Activated CD4-positive, alpha-beta memory T cell treated with anti-CD3 and anti-CD28 coated beads for 36 hours (primary cell): ENCODE results near the gene CFTR. TPM values are rescaled to one million over a fixed set of nuclear protein-coding genes. Genes with fewer than 3 reads are reported as not detected.

Experiments used
- CTCF ChIA-PET: fragments of 350-600 bp; sonication (Branson Sonifier 250); formaldehyde crosslinking; loops from one replicate; lab custom pipeline; 2021; ENCODE audit warnings: antibody characterized with exemption, inconsistent platforms; lab: Charles Lee
- POLR2A ChIA-PET: fragments of 350-600 bp; sonication (Branson Sonifier 250); formaldehyde crosslinking; loops from one replicate; lab custom pipeline; 2021; ENCODE audit warnings: antibody characterized with exemption; lab: Charles Lee
- DNase-seq: peaks from one replicate; pipeline ENCODE4 v3.0.0-alpha.2; 2020
- H3K27ac Mint-ChIP-seq: one replicate; pipeline ENCODE4 v1.8.0; 2021; ENCODE audit warnings: mixed read lengths
- H3K27me3 Mint-ChIP-seq: one replicate; pipeline ENCODE4 v1.8.0; 2021; ENCODE audit warnings: mixed read lengths
- H3K36me3 Mint-ChIP-seq: one replicate; pipeline ENCODE4 v1.8.0; 2021; ENCODE audit warnings: mixed read lengths
- H3K4me1 Mint-ChIP-seq: one replicate; pipeline ENCODE4 v1.8.0; 2021; ENCODE audit warnings: low read depth, mixed read lengths
- H3K4me3 Mint-ChIP-seq: one replicate; pipeline ENCODE4 v1.8.0; 2021; ENCODE audit warnings: mild to moderate bottlenecking, mixed read lengths
- H3K9me3 Mint-ChIP-seq: one replicate; pipeline ENCODE4 v1.8.0; 2021; ENCODE audit warnings: mixed read lengths
- intact Hi-C: fragments of 100-400 bp; cut with micrococcal nuclease; formaldehyde crosslinking; loops from one replicate; pipeline ENCODE4 v1.15.1; 2023
- total RNA-seq, 2 experiments: library from RNA; stranded (reverse); gene quantifications; one replicate each; pipeline ENCODE4 v1.2.3, GENCODE V29; 2021

CFTR gene
- total RNA-seq, 2 experiments from 2014 or later, result not detected

DNA sequence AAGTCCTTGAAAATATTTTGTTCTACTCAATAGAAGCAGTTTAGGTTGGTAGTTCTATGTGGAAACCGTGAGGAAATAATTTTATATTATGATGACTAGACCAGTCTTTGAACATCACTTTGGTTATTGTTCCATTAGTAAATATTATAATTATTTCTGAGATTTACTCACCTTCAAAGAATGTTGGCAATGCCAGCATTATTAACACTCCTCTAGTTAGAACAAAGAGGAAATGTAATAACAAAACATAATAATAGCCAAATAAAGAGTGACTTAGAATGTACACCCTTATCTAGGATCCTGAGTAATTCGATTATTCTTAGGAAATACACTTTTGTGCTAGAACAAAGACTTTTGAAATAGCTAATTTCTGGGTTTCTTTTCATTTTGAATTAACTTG is 121.1 kb downstream of the CFTR start:
- Mint-ChIP-seq H3K4me1 (no peaks in the 10 kb centered on the region), H3K27me3 (no peaks in the 10 kb centered on the region), H3K36me3 (no peaks in the 10 kb centered on the region), H3K9me3 (peaks cover 3% of the 10 kb centered on the region), H3K4me3 (no peak overlapping the region), H3K27ac (no peak overlapping the region)
- intact Hi-C loops, result no loop called here
- ChIA-PET CTCF (no interaction called here), POLR2A (no interaction called here)
- no peak for DNase-seq

DNA sequence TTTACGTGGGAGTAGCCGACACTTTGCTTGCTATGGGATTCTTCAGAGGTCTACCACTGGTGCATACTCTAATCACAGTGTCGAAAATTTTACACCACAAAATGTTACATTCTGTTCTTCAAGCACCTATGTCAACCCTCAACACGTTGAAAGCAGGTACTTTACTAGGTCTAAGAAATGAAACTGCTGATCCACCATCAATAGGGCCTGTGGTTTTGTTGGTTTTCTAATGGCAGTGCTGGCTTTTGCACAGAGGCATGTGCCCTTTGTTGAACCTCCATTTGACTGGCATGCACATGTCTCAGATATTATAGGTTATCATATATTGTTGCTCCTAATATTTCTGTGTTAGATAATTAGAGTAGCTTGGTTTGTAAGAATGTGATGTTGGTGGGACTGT is 123.8 kb downstream of the CFTR start:
- CTCF ChIA-PET, result no interaction called here
- DNase-seq, result no peak
- Mint-ChIP-seq H3K9me3 (no peaks in the 10 kb centered on the region), H3K4me1 (no peaks in the 10 kb centered on the region), H3K27ac (no peak overlapping the region), H3K4me3 (no peak overlapping the region), H3K27me3 (no peaks in the 10 kb centered on the region), H3K36me3 (no peaks in the 10 kb centered on the region)
- POLR2A ChIA-PET, result no interaction called here
- intact Hi-C loops, result no loop called here

DNA sequence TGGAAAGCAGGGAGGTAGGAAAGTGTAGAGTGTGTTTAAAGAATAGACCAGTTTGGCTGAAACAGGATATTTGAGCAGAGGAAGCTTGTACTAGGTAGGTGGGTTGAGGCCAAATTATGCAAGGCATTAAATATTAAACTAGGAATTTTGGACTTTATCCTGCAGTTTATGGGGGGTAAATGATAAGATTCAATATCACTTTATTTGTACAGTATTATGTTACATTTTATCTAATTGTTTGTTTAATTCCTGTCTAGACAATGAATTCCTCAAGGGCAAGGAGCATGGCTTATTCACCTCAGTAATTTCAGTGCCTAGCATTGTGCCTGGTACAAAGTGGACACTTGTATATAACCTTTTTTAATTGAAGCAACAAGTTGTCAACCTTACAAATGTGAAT is 125.9 kb downstream of the CFTR start:
- Mint-ChIP-seq H3K36me3 (no peaks in the 10 kb centered on the region), H3K4me1 (no peaks in the 10 kb centered on the region), H3K9me3 (no peaks in the 10 kb centered on the region), H3K27me3 (no peaks in the 10 kb centered on the region), H3K4me3 (no peak overlapping the region), H3K27ac (no peak overlapping the region)
- no peak for DNase-seq
- ChIA-PET POLR2A (no interaction called here), CTCF (no interaction called here)
- intact Hi-C loops, result no loop called here

DNA sequence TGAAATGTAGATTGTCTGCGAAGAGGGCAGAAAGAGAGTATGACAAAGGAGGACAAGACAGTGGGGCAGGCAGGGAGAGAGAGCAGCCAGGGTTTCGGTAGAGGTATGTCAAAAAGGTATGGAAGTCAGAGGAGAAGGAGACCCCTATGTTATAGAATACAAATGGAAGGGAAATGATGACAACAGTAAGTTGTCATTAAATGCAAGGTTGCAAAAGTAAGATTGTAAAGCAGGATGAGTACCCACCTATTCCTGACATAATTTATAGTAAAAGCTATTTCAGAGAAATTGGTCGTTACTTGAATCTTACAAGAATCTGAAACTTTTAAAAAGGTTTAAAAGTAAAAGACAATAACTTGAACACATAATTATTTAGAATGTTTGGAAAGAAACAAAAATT is 126.3 kb downstream of the CFTR start:
- Mint-ChIP-seq H3K27me3 (no peaks in the 10 kb centered on the region), H3K9me3 (no peaks in the 10 kb centered on the region), H3K4me1 (no peaks in the 10 kb centered on the region), H3K27ac (no peak overlapping the region), H3K4me3 (no peak overlapping the region), H3K36me3 (no peaks in the 10 kb centered on the region)
- CTCF ChIA-PET, result no interaction called here
- DNase-seq, result no peak
- intact Hi-C loops, result no loop called here
- POLR2A ChIA-PET, result no interaction called here

DNA sequence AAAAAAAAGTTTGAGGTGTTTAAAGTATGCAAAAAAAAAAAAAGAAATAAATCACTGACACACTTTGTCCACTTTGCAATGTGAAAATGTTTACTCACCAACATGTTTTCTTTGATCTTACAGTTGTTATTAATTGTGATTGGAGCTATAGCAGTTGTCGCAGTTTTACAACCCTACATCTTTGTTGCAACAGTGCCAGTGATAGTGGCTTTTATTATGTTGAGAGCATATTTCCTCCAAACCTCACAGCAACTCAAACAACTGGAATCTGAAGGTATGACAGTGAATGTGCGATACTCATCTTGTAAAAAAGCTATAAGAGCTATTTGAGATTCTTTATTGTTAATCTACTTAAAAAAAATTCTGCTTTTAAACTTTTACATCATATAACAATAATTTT is 130.6 kb downstream of the CFTR start:
- Mint-ChIP-seq H3K9me3 (no peaks in the 10 kb centered on the region), H3K36me3 (no peaks in the 10 kb centered on the region), H3K27me3 (no peaks in the 10 kb centered on the region), H3K27ac (no peak overlapping the region), H3K4me3 (no peak overlapping the region), H3K4me1 (no peaks in the 10 kb centered on the region)
- intact Hi-C loops, result no loop called here
- no peak for DNase-seq
- ChIA-PET CTCF (interaction anchor here (0.5 kb wide), 1 partner anchor 319 kb away, joined by 3 read pairs; no protein-coding TSS in a partner anchor), POLR2A (interaction anchor here (0.6 kb wide), 1 partner anchor 486 kb away, joined by 7 read pairs; no protein-coding TSS in a partner anchor)

DNA sequence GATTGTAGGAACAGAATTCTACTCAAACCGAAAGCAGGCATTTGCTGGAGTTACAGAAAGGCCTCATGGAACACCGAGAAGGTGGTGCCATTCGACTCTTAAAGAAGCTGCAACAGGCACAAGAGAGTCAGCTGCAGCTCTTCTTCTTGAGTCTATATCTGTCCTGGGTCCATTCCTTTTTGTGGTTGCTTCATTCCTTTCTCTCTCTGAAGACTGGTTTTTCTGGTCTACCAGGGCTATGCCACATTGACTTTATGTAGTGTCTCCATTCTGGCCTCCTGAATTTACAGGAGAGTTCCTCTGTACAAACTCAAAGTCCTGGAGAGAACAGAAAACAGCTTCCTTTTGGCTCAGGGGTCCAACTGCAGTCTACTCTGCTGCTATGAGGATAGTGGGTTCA is 132.8 kb downstream of the CFTR start:
- Mint-ChIP-seq H3K36me3 (no peaks in the 10 kb centered on the region), H3K27ac (no peak overlapping the region), H3K9me3 (no peaks in the 10 kb centered on the region), H3K4me1 (no peaks in the 10 kb centered on the region), H3K27me3 (no peaks in the 10 kb centered on the region), H3K4me3 (no peak overlapping the region)
- POLR2A ChIA-PET, result no interaction called here
- no peak for DNase-seq
- intact Hi-C loops, result no loop called here
- CTCF ChIA-PET, result no interaction called here

DNA sequence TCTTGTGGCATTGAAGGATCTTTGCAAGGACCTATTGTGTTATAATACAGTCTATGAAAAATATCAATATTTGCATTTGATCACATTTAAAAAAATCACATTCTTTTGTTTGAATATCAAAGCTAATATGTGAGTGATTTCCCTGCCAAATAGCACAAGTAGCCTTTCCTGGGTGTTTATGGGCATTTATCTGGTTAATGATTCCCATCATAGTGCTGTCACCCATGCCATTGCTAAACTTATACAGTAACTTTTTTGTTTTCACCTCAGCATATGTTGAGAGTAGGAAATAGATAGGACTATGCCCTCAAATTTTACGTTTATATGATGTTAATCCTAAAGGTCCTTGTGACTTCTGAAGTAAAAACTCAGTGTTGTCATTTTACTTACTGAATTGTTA is 136.9 kb downstream of the CFTR start:
- no peaks in the 10 kb centered on the region for H3K4me1 Mint-ChIP-seq
- DNase-seq, result no peak
- H3K9me3 Mint-ChIP-seq, result no peaks in the 10 kb centered on the region
- H3K36me3 Mint-ChIP-seq, result no peaks in the 10 kb centered on the region
- CTCF ChIA-PET, result no interaction called here
- no peaks in the 10 kb centered on the region for H3K27me3 Mint-ChIP-seq
- no peak overlapping the region for H3K27ac Mint-ChIP-seq
- no peak overlapping the region for H3K4me3 Mint-ChIP-seq
- POLR2A ChIA-PET, result no interaction called here
- intact Hi-C loops, result no loop called here

DNA sequence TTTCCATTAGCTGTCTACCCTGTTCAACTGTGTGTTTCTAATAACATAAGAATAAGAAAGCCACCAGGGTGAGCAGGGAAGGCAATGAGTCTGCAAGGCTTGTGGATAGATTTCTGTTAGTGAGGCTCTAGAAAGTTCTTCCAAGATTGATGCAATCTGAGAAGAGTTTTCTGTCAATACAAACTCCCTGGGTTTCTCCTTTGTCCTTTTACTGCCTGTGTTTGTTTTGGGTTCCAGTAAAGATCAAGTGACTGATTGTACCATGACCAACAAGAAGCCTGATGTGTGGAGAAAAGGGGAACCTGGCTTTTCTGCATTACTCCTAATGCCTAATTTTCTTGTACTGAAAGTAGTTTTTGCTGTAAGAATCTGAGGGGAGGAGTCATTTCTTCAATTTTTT is 139.9 kb downstream of the CFTR start:
- Mint-ChIP-seq H3K4me1 (no peaks in the 10 kb centered on the region), H3K27ac (no peak overlapping the region), H3K4me3 (no peak overlapping the region), H3K9me3 (no peaks in the 10 kb centered on the region), H3K27me3 (no peaks in the 10 kb centered on the region), H3K36me3 (no peaks in the 10 kb centered on the region)
- DNase-seq, result no peak
- POLR2A ChIA-PET, result no interaction called here
- CTCF ChIA-PET, result no interaction called here
- intact Hi-C loops, result no loop called here

DNA sequence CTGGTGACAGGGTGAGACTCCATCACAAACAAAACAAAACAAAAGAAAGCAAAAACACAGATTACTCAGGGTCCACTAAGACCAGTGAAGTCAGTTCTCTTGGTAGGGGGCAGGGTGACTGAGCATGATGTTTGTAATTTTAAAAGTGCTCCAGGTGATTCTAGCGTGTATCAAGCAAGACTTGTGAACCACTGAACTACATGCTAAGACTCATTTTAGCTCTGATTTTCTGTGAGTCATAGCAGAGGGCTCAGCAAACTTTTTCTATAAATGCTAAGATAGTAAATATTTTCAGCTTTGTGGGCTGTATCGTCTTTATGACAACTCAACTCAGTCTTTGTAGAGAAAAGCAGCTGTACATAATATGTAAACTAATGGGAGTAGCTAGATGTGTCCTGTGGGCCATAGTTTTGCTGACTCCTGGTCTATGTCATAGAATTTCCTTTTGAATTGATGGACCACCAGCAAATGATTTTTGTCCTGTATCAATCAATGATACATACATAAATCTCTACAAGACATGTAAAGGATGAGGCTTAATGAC is 141.3 kb downstream of the CFTR start:
- POLR2A ChIA-PET, result no interaction called here
- CTCF ChIA-PET, result no interaction called here
- H3K27me3 Mint-ChIP-seq, result no peaks in the 10 kb centered on the region

DNA sequence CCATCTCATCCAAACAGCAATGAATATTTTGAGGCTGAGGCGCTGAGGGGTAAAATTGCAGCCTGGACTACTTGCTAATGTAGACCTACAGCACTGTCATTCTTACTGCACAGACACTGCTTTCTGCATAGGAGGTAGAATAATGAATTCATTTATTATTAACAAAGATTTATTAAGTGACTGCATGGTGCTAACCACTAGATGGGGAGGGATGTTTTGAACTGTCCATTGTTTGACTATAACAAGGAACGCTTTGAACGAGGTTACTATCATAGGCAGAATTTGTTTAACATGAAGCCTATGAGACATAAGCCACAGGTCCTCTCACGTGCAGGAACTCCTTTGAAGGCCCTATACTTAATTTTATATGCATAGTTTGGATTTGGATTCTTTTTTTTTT is 143.8 kb downstream of the CFTR start:
- no peak for DNase-seq
- ChIA-PET POLR2A (no interaction called here), CTCF (no interaction called here)
- H3K4me3 Mint-ChIP-seq, result no peak overlapping the region
- H3K9me3 Mint-ChIP-seq, result no peaks in the 10 kb centered on the region
- intact Hi-C loops, result no loop called here
- H3K4me1 Mint-ChIP-seq, result no peaks in the 10 kb centered on the region
- H3K36me3 Mint-ChIP-seq, result no peaks in the 10 kb centered on the region
- no peak overlapping the region for H3K27ac Mint-ChIP-seq
- H3K27me3 Mint-ChIP-seq, result no peaks in the 10 kb centered on the region

More for the DNA sequence above, 141.3 kb downstream of the CFTR start:
- H3K36me3 Mint-ChIP-seq, result no peaks in the 10 kb centered on the region
- H3K4me3 Mint-ChIP-seq, result no peak overlapping the region
- intact Hi-C loops, result no loop called here
- no peaks in the 10 kb centered on the region for H3K9me3 Mint-ChIP-seq
- no peaks in the 10 kb centered on the region for H3K4me1 Mint-ChIP-seq
- DNase-seq, result no peak
- H3K27ac Mint-ChIP-seq, result no peak overlapping the region

DNA sequence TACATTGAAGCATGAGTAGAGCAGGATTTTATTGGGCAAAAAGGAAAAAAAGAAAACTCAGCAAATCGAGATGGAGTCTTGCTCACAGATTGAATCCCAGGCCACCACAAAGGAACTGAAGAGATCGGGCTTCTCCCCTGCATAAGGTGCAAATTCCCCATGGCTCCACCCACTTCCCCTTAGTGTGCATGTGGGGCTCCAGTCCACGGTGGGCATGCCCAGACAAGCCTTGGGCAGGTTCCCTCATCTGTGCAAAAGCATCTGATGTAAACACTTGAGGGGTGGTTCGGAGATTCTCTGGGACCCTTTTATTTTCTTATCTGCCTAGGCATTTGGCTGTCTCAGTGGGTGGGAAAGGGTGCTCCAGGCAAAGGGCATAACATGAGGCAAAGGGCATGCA is 150.7 kb downstream of the CFTR start:
- intact Hi-C loops, result no loop called here
- H3K4me3 Mint-ChIP-seq, result no peak overlapping the region
- no peaks in the 10 kb centered on the region for H3K36me3 Mint-ChIP-seq
- POLR2A ChIA-PET, result no interaction called here
- H3K4me1 Mint-ChIP-seq, result no peaks in the 10 kb centered on the region
- no peaks in the 10 kb centered on the region for H3K27me3 Mint-ChIP-seq
- no peak for DNase-seq
- no peak overlapping the region for H3K27ac Mint-ChIP-seq
- CTCF ChIA-PET, result no interaction called here
- H3K9me3 Mint-ChIP-seq, result peaks cover 2% of the 10 kb centered on the region

DNA sequence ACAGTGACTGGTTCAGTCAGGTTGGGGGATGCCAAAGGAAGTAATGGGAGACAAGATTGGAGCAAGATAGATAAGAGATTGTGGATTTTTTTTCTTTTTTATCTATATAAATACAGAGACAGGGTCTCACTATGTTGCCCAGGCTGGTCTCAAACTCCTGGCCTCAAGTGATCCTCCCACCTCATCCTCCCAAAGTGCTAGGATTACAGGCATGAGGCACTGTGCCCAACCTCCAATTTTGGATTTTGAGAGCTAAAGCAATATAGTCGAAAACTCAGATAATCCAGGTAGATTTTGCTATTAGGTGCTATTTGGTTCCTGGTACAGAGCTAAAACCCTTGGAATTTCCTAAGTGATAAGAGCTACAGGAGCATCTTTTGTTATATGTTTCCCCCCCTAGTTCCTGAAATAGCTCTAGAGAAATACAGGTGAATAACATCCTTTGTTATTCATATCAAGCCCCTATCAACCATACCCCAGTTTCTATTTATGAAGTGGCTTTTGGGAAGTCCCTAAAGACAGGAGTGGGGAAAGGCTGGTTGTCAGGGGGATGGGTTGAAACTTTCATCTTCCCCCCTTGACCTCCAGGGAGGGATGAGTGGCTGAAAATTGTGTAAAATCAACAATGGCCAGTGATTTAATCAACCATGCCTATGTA is 151.2 kb downstream of the CFTR start:
- no peak overlapping the region for H3K27ac Mint-ChIP-seq
- CTCF ChIA-PET, result no interaction called here
- H3K4me1 Mint-ChIP-seq, result no peaks in the 10 kb centered on the region
- no peaks in the 10 kb centered on the region for H3K27me3 Mint-ChIP-seq
- POLR2A ChIA-PET, result no interaction called here
- peaks cover 2% of the 10 kb centered on the region for H3K9me3 Mint-ChIP-seq
- no peaks in the 10 kb centered on the region for H3K36me3 Mint-ChIP-seq
- no peak for DNase-seq
- H3K4me3 Mint-ChIP-seq, result no peak overlapping the region
- intact Hi-C loops, result no loop called here

DNA sequence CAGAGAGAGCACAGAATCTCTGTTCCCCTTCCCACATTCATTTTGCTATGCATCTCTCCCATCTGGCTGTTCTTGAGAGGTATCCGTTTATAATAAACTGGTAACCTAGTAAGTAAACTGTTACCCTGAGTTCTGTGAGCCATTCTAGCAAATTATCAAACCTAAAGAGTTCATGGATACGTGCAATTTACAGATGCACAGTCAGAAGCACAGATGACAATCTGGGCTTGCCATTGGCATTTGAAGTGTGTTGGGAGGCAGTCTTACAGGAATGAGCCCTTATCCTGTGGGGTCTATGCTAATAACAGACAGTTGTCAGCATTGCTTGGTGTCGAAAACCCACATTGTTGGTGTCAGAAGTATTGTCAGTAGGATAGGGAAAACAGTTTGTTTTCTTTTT is 151.8 kb downstream of the CFTR start:
- intact Hi-C loops, result no loop called here
- H3K36me3 Mint-ChIP-seq, result no peaks in the 10 kb centered on the region
- ChIA-PET POLR2A (no interaction called here), CTCF (no interaction called here)
- H3K4me3 Mint-ChIP-seq, result no peak overlapping the region
- DNase-seq, result no peak
- no peaks in the 10 kb centered on the region for H3K4me1 Mint-ChIP-seq
- H3K9me3 Mint-ChIP-seq, result peaks cover 2% of the 10 kb centered on the region
- no peaks in the 10 kb centered on the region for H3K27me3 Mint-ChIP-seq
- no peak overlapping the region for H3K27ac Mint-ChIP-seq
